ENCODE results near the gene APOBEC4.

The APOBEC4 gene

GRCh38 chr1:183654706-183655105 is 1.6 kb upstream of the APOBEC4 start:
- TF ChIP-seq CTCF (IDR thresholded peaks at IDR 0.05; ENCODE audit: low read depth, low read length), result no peak
- DNase-seq (ENCODE audit: low read depth in 2 of 2), result no peak
- no peak overlapping the region for H3K4me3 ChIP-seq (replicated peaks in 1 of 2; ENCODE audit: low read depth in 2 of 2, low read length in 2 of 2)

GRCh38 chr1:183653876-183654451 is 848 bp upstream of the APOBEC4 start:
- DNase-seq (ENCODE audit: low read depth in 2 of 2), result no peak
- no peak for TF ChIP-seq CTCF (IDR thresholded peaks at IDR 0.05; ENCODE audit: low read depth, low read length)
- no peak overlapping the region for H3K4me3 ChIP-seq (replicated peaks in 1 of 2; ENCODE audit: low read depth in 2 of 2, low read length in 2 of 2)

GRCh38 chr1:183653462-183653794 is 312 bp upstream of the APOBEC4 start:
- H3K4me3 ChIP-seq (replicated peaks in 1 of 2; ENCODE audit: low read depth in 2 of 2, low read length in 2 of 2), result no peak overlapping the region
- no peak for DNase-seq (ENCODE audit: low read depth in 2 of 2)
- no peak for TF ChIP-seq CTCF (IDR thresholded peaks at IDR 0.05; ENCODE audit: low read depth, low read length)

GRCh38 chr1:183652107-183652506 is 1.0 kb downstream of the APOBEC4 start:
- no peak for DNase-seq (ENCODE audit: low read depth in 2 of 2)
- no peak overlapping the region for H3K4me3 ChIP-seq (replicated peaks in 1 of 2; ENCODE audit: low read depth in 2 of 2, low read length in 2 of 2)
- TF ChIP-seq CTCF (IDR thresholded peaks at IDR 0.05; ENCODE audit: low read depth, low read length), result no peak

- TF ChIP-seq CTCF (IDR thresholded peaks at IDR 0.05; ENCODE audit: low read depth, low read length), result no peak
- DNase-seq (ENCODE audit: low read depth in 2 of 2), result no peak
These were observed 1.5 kb downstream of the APOBEC4 start for GRCh38 chr1:183651612-183652011.

GRCh38 chr1:183648042-183648441 is 5.1 kb downstream of the APOBEC4 start:
- no peak overlapping the region for H3K4me3 ChIP-seq (replicated peaks in 1 of 2; ENCODE audit: low read depth in 2 of 2, low read length in 2 of 2)
- TF ChIP-seq CTCF (IDR thresholded peaks at IDR 0.05; ENCODE audit: low read depth, low read length), result no peak

More at GRCh38 chr1:183651612-183652011, 1.5 kb downstream of the APOBEC4 start:
- no peak overlapping the region for H3K4me3 ChIP-seq (replicated peaks in 1 of 2; ENCODE audit: low read depth in 2 of 2, low read length in 2 of 2)

GRCh38 chr1:183646776-183647175 is 6.3 kb downstream of the APOBEC4 start:
- DNase-seq (ENCODE audit: low read depth in 2 of 2), result no peak
- H3K4me3 ChIP-seq (replicated peaks in 1 of 2; ENCODE audit: low read depth in 2 of 2, low read length in 2 of 2), result no peak overlapping the region
- TF ChIP-seq CTCF (IDR thresholded peaks at IDR 0.05; ENCODE audit: low read depth, low read length), result no peak

More at GRCh38 chr1:183648042-183648441, 5.1 kb downstream of the APOBEC4 start:
- no peak for DNase-seq (ENCODE audit: low read depth in 2 of 2)
